Uterus (tissue), 4 donors: Measurements from ENCODE around the gene EMID1. TPM values are rescaled to one million over a fixed set of nuclear protein-coding genes. Genes with fewer than 3 reads are reported as not detected.
A peak's percentile ranks its signal among the peaks of the same experiment; 100 is the strongest.

Source experiments
- DNase-seq, 2 donors: peaks; one replicate each; pipeline ENCODE4 v3.0.0-alpha.2; 2019 to 2020
- H3K27ac ChIP-seq, 2 donors: fragments of 200-600 bp; sonication (generic); 1 replicate in 1 of 2; 2 replicates in 1 of 2; pipeline ENCODE4 v1.5.1; 2016 to 2018
- H3K27me3 ChIP-seq, 2 donors: fragments of 200-600 bp; sonication (generic); one replicate each; pipeline ENCODE4 v1.5.1; 2018 to 2019; ENCODE audit warnings: control low read depth in 1 of 2
- H3K36me3 ChIP-seq, 2 donors: fragments of 200-600 bp; sonication (generic); one replicate each; pipeline ENCODE4 v1.5.1; 2019; ENCODE audit warnings: control low read depth in 1 of 2
- H3K4me1 ChIP-seq, 2 donors: fragments of 200-600 bp; sonication (generic); one replicate each; pipeline ENCODE4 v1.5.1; 2018 to 2019; ENCODE audit warnings: control low read depth in 1 of 2
- H3K4me3 ChIP-seq, 2 donors: fragments of 200-600 bp; sonication (generic); 1 replicate in 1 of 2; 2 replicates in 1 of 2; pipeline ENCODE4 v1.5.1; 2018 to 2019; ENCODE audit warnings: mild to moderate bottlenecking in 1 of 2
- H3K9me3 ChIP-seq, 2 donors: fragments of 200-600 bp; sonication (generic); one replicate each; pipeline ENCODE4 v1.5.1; 2019; ENCODE audit warnings: control low read depth in 1 of 2
- CTCF ChIP-seq, 4 experiments: fragments of 200-600 bp in 2 of 4; fragments of 450-650 bp in 2 of 4; sonication (generic) in 2 of 4; IDR thresholded peaks; one replicate each; pipeline ENCODE4 v1.5.1; 2016 to 2019; ENCODE audit warnings: antibody characterized with exemption in 4 of 4, mild to moderate bottlenecking in 2 of 4, moderate library complexity in 1 of 4
- POLR2A ChIP-seq, 2 donors: fragments of 450-650 bp; IDR thresholded peaks; one replicate each; pipeline ENCODE4 v1.6.1; 2016; ENCODE audit warnings: antibody characterized with exemption in 2 of 2, mild to moderate bottlenecking in 1 of 2, moderate library complexity in 1 of 2
- intact Hi-C: fragments of 100-400 bp; cut with DNase I; formaldehyde crosslinking; loops from one replicate; pipeline ENCODE4 v1.15.1; 2023; ENCODE audit warnings: low total_unique reads
- total RNA-seq, 4 donors: library from RNA; depleted of rRNA in 3 of 4; stranded (reverse); fragments of >200 nt in 3 of 4; gene quantifications; one replicate each; pipeline versions ENCODE4 v1.1.0 to v1.2.4, GENCODE V29; 2014 to 2023
- donor health status: DM: yes; HTN: yes; CAD: no.

EMID1 gene
- 10 to 100 TPM in 2 of 4 donors, 1 to 10 TPM in 1, under 1 TPM in 1; under 0.01 to 30.0 (median 10.2) TPM for total RNA-seq

DNA sequence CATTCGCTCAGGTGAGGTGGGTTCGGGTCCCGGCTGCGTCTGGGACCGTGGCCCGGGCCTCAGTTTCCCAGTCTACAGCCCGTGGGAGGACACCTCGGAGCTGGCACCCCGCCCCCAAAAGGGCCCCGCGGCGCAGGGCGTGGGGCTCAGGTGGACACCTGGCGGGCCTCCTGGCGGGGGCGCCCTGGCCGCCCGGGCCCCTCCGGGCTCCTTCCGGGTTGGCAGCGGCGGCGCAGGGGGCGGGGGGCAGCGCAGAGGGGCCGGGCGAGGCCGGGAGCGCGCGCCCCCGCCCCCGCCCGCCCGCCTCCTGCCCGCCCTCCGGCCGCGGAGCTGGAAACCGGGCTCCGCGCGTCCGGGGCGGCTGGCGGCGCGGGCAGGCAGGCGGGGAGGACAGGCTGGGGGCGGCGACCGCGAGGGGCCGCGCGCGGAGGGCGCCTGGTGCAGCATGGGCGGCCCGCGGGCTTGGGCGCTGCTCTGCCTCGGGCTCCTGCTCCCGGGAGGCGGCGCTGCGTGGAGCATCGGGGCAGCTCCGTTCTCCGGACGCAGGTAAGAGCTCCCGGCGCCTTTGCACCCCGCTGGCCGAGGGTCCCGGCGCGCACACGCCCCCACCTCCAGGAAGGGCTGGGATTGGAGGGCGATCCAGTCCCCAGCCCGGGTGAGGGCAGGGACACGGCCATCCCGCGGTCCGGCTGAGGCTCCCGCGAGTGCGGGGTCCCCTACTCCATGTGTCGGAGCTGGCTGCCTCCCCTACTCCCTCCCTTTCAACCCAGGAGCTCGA is at the start of gene EMID1:
TSS of gene EMID1 (plus strand) at position 303 of the 778 bp plus-strand sequence. CDS start at position 446, 143 bp downstream.
- no peaks in the 10 kb centered on the region for H3K36me3 ChIP-seq
- DNase-seq: peak; percentile 39 to 48
- H3K4me1 ChIP-seq: peaks cover 0 to 10% of the 10 kb centered on the region in 2 donors
- H3K4me3 ChIP-seq: peak within 1 kb of the TSS; percentile 61 to 66
- H3K27ac ChIP-seq: peak within 1 kb of the TSS; percentile 3 to 71
- TF ChIP-seq CTCF (IDR thresholded peaks at IDR 0.05) (peak in 3 of 4 experiments; percentile 28 to 37 (median 31)), POLR2A (IDR thresholded peaks at IDR 0.05) (no peak)
- no peaks in the 10 kb centered on the region for H3K27me3 ChIP-seq
- no peaks in the 10 kb centered on the region for H3K9me3 ChIP-seq
- intact Hi-C loops: no loop called here

GRCh38 chr22:29155966-29156365 is 49.7 kb upstream of the EMID1 start:
- H3K9me3 ChIP-seq: no peaks in the 10 kb centered on the region
- intact Hi-C loops: no loop called here
- TF ChIP-seq POLR2A (IDR thresholded peaks at IDR 0.05) (no peak), CTCF (IDR thresholded peaks at IDR 0.05) (no peak)
- no peak overlapping the region for H3K27ac ChIP-seq
- no peak for DNase-seq
- H3K36me3 ChIP-seq: no peaks in the 10 kb centered on the region
- H3K4me3 ChIP-seq: no peak overlapping the region
- no peaks in the 10 kb centered on the region for H3K27me3 ChIP-seq
- no peaks in the 10 kb centered on the region for H3K4me1 ChIP-seq

DNA sequence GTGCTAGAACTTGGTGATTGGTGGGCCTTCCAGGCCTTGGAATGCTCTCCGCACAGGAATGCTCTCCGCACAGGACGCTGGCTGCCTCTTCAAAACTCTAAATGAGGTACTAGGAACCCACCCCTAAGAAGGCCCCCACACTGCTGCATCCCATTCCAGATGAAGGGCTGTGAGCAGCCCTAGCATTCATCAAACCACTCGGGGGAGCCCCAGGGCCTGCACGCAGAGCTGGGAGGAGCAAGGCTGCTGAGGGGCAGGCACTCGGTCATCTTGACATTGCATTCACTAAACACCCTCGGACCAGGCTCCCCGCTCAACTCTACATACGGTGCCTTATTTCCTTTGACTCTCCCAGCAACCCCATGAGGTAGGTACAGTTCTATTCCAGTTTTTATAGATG is 49.2 kb upstream of the EMID1 start:
- Histone ChIP-seq H3K27ac (no peak overlapping the region), H3K27me3 (no peaks in the 10 kb centered on the region), H3K4me1 (no peaks in the 10 kb centered on the region), H3K36me3 (no peaks in the 10 kb centered on the region), H3K9me3 (no peaks in the 10 kb centered on the region), H3K4me3 (no peak overlapping the region)
- intact Hi-C loops: no loop called here
- no peak for DNase-seq
- no peak for TF ChIP-seq POLR2A (IDR thresholded peaks at IDR 0.05)

GRCh38 chr22:29157759-29158535 is 47.7 kb upstream of the EMID1 start:
- intact Hi-C loops: no loop called here
- Histone ChIP-seq H3K9me3 (no peaks in the 10 kb centered on the region), H3K4me3 (no peak overlapping the region), H3K27me3 (no peaks in the 10 kb centered on the region), H3K27ac (no peak overlapping the region), H3K4me1 (no peaks in the 10 kb centered on the region), H3K36me3 (no peaks in the 10 kb centered on the region)
- no peak for TF ChIP-seq POLR2A (IDR thresholded peaks at IDR 0.05)
- no peak for TF ChIP-seq CTCF (IDR thresholded peaks at IDR 0.05)
- DNase-seq: no peak

GRCh38 chr22:29158546-29158945 is 47.1 kb upstream of the EMID1 start:
- intact Hi-C loops: no loop called here
- no peak overlapping the region for H3K27ac ChIP-seq
- H3K4me1 ChIP-seq: no peaks in the 10 kb centered on the region
- no peaks in the 10 kb centered on the region for H3K9me3 ChIP-seq
- H3K27me3 ChIP-seq: no peaks in the 10 kb centered on the region
- no peaks in the 10 kb centered on the region for H3K36me3 ChIP-seq
- H3K4me3 ChIP-seq: no peak overlapping the region
- no peak for DNase-seq
- TF ChIP-seq CTCF (IDR thresholded peaks at IDR 0.05) (no peak), POLR2A (IDR thresholded peaks at IDR 0.05) (no peak)
